Thyroid gland (tissue), 4 donors: ENCODE measurements around the gene ACOX2. TPM values are rescaled to one million over a fixed set of nuclear protein-coding genes. Genes with fewer than 3 reads are reported as not detected.

ENCODE experiments used
- DNase-seq, 2 donors: peaks; one replicate each; pipeline ENCODE4 v3.0.0-alpha.2; 2019
- H3K27ac ChIP-seq, 3 donors: fragments of 200-600 bp; sonication (generic); 1 replicate in 2 of 3; 2 replicates in 1 of 3; pipeline ENCODE4 v1.5.1; 2016 to 2019; ENCODE audit warnings: mild to moderate bottlenecking in 1 of 3, moderate library complexity in 1 of 3
- H3K27me3 ChIP-seq: fragments of 200-600 bp; sonication (generic); one replicate; pipeline ENCODE4 v1.5.1; 2019
- H3K36me3 ChIP-seq, 2 donors: fragments of 200-600 bp; sonication (generic); one replicate each; pipeline ENCODE4 v1.5.1; 2016 to 2019
- H3K4me1 ChIP-seq, 2 donors: fragments of 200-600 bp; sonication (generic); one replicate each; pipeline ENCODE4 v1.5.1; 2017 to 2019
- H3K4me3 ChIP-seq, 3 donors: fragments of 200-600 bp; sonication (generic); replicated peaks in 1 of 3; 1 replicate in 2 of 3; 2 replicates in 1 of 3; pipeline ENCODE4 v1.5.1; 2016; ENCODE audit warnings: mild to moderate bottlenecking in 1 of 3
- H3K9me3 ChIP-seq: fragments of 200-600 bp; sonication (generic); one replicate; pipeline ENCODE4 v1.5.1; 2017
- POLR2A ChIP-seq, 2 donors: fragments of 450-650 bp; IDR thresholded peaks; one replicate each; pipeline ENCODE4 v1.6.1; 2017; ENCODE audit warnings: antibody characterized with exemption in 2 of 2, mild to moderate bottlenecking in 2 of 2, moderate library complexity in 1 of 2
- WGBS, 2 donors: methylation state at CpG; one replicate each; pipeline ENCODE4 v1.1.5; 2017; 5-methylcytosine and 5-hydroxymethylcytosine counted together
- intact Hi-C: fragments of 100-400 bp; cut with DNase I; formaldehyde crosslinking; loops from one replicate; pipeline ENCODE4 v1.15.1; 2023
- total RNA-seq, 4 donors: library from RNA; depleted of rRNA; stranded (reverse); fragments of >200 nt; gene quantifications; one replicate each; pipeline ENCODE4 v1.2.3, GENCODE V29; 2016
- TF ChIP-seq, protein P1 (sequence below), 6 experiments: fragments of 200-600 bp in 3 of 6; fragments of 450-650 bp in 3 of 6; sonication (generic) in 3 of 6; IDR thresholded peaks; one replicate each; pipeline ENCODE4 v1.5.1; 2016 to 2019; ENCODE audit warnings: antibody characterized with exemption in 6 of 6, mild to moderate bottlenecking in 2 of 6, inconsistent platforms in 1 of 6, moderate library complexity in 1 of 6

The ACOX2 gene
- total RNA-seq, 4 donors from 2014 or later, result 17.8 to 62.2 (median 37.4) TPM

DNA sequence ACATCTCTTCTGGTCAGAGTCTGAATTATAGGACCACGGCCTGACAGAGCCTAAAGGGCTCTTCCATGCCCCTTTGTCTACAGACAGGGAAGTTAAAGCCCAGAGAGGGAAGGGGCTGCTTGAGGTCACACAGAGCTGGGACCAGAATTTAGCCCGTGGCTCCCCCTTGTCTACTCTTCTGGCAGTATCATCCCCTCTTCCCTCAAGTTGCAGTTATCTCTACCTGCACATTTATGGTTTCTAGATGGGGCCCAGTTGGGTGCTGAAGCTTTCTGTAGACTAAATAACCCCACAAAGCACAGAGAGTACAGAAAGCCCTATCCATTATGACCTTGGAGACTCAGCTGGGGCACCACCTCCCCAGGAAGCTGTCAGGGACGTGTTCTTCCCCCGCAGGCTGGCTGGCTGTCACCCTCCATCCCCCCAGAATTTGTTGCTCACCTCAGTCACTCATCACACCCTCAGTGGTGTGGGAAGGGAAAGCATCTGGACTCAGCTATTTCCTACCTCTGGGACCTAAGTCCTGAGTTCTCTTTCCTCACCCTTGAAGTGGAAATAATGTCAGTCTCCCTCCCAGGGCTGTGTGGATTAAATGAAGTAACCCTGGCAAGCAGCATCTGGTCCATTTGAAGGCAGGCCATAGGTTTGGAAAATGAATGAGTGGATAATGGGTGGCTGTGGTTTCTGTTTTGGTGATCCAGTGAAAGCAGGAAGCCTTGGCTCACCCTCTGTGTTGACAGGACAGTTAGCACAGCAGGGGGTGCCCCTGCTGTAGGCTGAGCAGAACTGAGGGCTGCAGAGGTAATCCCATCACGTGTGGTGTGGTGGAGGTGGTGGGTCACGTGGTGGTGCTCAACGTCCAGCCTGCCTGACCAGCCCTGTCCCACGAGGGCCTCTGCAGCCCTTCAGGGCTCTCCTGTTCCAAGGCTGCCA is 16.3 kb downstream of the ACOX2 start:
- intact Hi-C loops, result no loop called here
- TF ChIP-seq, protein P1, sequence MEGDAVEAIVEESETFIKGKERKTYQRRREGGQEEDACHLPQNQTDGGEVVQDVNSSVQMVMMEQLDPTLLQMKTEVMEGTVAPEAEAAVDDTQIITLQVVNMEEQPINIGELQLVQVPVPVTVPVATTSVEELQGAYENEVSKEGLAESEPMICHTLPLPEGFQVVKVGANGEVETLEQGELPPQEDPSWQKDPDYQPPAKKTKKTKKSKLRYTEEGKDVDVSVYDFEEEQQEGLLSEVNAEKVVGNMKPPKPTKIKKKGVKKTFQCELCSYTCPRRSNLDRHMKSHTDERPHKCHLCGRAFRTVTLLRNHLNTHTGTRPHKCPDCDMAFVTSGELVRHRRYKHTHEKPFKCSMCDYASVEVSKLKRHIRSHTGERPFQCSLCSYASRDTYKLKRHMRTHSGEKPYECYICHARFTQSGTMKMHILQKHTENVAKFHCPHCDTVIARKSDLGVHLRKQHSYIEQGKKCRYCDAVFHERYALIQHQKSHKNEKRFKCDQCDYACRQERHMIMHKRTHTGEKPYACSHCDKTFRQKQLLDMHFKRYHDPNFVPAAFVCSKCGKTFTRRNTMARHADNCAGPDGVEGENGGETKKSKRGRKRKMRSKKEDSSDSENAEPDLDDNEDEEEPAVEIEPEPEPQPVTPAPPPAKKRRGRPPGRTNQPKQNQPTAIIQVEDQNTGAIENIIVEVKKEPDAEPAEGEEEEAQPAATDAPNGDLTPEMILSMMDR (IDR thresholded peaks at IDR 0.05), result no peak
- no peaks in the 10 kb centered on the region for H3K4me1 ChIP-seq
- H3K4me3 ChIP-seq, result no peak overlapping the region
- no peaks in the 10 kb centered on the region for H3K9me3 ChIP-seq
- 61 to 71% methylated on average over 8 of the region's 8 CpGs for WGBS, 2 donors
- no peak overlapping the region for H3K27ac ChIP-seq
- no peaks in the 10 kb centered on the region for H3K27me3 ChIP-seq
- DNase-seq, result peak; percentile 19 to 44
- peaks cover 14 to 36% of the 10 kb centered on the region in 2 donors for H3K36me3 ChIP-seq

DNA sequence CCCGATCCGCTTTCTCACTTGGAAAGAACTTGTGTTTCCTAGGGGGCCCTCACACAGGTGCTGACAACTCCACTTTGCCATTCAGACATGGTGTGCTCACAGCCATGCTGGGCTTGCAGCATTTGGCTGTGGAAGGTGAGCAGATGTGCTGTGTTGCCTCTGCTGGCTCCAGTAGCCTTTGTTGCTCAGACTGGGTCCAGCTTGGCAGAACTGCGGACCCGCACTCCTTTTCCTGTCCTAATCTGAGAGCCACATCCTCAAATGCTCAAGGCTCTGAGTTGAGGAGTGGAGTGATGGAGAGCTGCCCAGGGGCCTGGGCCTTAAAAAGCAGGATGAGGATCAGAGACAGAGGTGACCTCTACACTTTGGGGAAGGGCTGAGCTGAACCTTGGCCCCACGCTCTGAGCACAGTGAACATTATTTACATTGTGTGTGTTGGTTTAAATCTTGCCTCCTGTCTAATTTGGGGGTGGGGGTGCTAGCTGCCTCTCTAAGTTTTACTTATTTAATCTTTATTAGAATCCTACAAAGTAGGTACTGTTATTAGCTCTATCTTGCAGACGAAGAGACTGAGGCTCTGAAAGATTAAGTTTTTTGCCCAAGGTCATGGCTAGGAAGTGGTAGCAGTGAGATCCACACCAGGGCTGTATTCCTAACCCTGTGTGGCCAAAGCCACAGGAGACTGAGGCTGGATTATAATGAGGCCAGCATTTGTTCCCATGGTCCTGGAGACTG is 17.2 kb downstream of the ACOX2 start:
- Histone ChIP-seq H3K9me3 (no peaks in the 10 kb centered on the region), H3K4me3 (no peak overlapping the region), H3K27me3 (no peaks in the 10 kb centered on the region), H3K4me1 (no peaks in the 10 kb centered on the region), H3K36me3 (peaks cover 14 to 38% of the 10 kb centered on the region in 2 donors), H3K27ac (no peak overlapping the region)
- WGBS, 2 donors, result 88 to 94% methylated on average over 6 of the region's 6 CpGs
- intact Hi-C loops, result no loop called here
- TF ChIP-seq, protein P1 (IDR thresholded peaks at IDR 0.05), result no peak
- no peak for TF ChIP-seq POLR2A (IDR thresholded peaks at IDR 0.05)
- DNase-seq, result no peak

DNA sequence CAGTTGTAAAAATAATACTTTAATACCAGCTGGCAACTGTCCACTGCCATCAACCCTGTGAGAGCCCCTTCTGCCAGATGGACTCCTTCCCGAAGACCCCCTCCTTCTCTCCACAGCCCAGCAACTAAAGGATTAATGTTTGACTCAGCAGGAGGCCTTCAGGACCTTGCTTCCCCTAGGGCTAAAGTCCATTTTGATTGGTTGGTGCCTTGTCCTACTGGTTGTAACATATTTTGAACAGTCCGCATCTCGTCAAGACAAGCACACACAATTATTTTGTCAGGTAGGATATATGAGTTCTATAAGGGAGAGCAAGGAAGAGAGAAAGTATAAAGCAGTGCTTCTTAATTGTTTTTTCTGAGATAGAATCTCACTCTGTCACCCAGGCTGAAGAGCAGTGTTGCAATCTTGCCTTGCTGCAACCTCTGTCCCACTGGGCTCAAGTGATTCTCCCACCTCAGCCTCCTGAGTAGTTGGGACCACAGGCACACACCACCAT is 18.6 kb downstream of the ACOX2 start:
- 59 to 79% methylated on average over 3 of the region's 3 CpGs for WGBS, 2 donors
- H3K36me3 ChIP-seq, result peaks cover 10 to 28% of the 10 kb centered on the region in 2 donors
- intact Hi-C loops, result no loop called here
- H3K4me3 ChIP-seq, result no peak overlapping the region
- no peaks in the 10 kb centered on the region for H3K4me1 ChIP-seq
- no peak for DNase-seq
- no peaks in the 10 kb centered on the region for H3K9me3 ChIP-seq
- TF ChIP-seq, protein P1 (IDR thresholded peaks at IDR 0.05), result no peak
- TF ChIP-seq POLR2A (IDR thresholded peaks at IDR 0.05), result no peak
- no peak overlapping the region for H3K27ac ChIP-seq
- H3K27me3 ChIP-seq, result no peaks in the 10 kb centered on the region

DNA sequence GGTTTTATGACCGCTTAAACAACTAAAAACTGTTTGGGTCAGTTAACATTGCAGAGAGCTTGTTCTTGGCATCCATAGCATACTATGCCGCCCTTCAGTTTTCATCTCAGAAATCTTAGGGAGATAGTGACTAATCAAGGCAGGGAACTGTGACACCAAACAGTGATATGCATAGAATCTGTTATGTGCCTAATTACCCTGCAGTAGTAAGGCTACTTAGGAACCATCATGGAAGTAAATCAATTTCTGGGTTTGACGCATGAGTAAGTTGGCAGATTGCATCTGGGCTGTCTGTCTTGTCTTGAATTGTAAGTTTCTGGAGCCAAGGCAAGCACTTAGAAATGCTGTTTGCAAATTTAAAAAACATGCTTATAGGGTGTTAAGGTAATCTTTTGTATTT is 22.6 kb downstream of the ACOX2 start:
- no peak for DNase-seq
- H3K27ac ChIP-seq, result no peak overlapping the region
- intact Hi-C loops, result no loop called here
- no peaks in the 10 kb centered on the region for H3K4me1 ChIP-seq
- no peak overlapping the region for H3K4me3 ChIP-seq
- peaks cover 0 to 19% of the 10 kb centered on the region in 2 donors for H3K36me3 ChIP-seq
- whole genome bisulfite sequencing, 2 donors, result 98 to 100% methylated on average over 3 of the region's 3 CpGs
- H3K9me3 ChIP-seq, result no peaks in the 10 kb centered on the region
- TF ChIP-seq, protein P1 (IDR thresholded peaks at IDR 0.05), result no peak
- no peak for TF ChIP-seq POLR2A (IDR thresholded peaks at IDR 0.05)
- H3K27me3 ChIP-seq, result no peaks in the 10 kb centered on the region
